ENCODE measurements around the gene MAP4K3.

The MAP4K3 gene

DNA sequence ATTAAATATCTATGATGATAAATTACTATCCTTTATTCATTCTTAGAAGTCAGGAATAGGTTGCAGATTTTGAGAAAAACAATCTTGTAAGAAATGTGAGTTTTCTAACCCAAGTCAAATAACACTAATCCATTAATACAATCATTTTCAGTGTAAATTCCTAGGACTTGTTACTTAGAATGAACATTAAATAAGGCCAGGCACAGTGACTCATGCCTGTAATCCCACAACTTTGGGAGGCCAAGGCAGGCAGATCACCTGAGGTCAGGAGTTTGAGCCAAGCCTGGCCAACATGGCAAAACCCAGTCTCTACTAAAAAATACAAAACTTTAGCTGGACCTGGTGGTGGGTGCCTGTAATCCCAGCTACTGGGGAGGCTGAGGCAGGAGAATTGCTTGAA lies 147.5 kb downstream of the MAP4K3 start:
- in situ Hi-C loops (cut with MboI; ENCODE audit: low sequenced_read_pairs, unreplicated experiment) = no loop called here
- no peak for DNase-seq (ENCODE audit: low spot score)
- TF ChIP-seq CTCF (IDR thresholded peaks at IDR 0.05; ENCODE audit: borderline replicate concordance, control extremely low read depth, extremely low read depth, insufficient read depth, missing control alignments) = no peak

- no peak for TF ChIP-seq CTCF (IDR thresholded peaks at IDR 0.05; ENCODE audit: borderline replicate concordance, control extremely low read depth, extremely low read depth, insufficient read depth, missing control alignments)
- in situ Hi-C loops (cut with MboI; ENCODE audit: low sequenced_read_pairs, unreplicated experiment) = no loop called here
- DNase-seq (ENCODE audit: low spot score) = no peak
Observed at GRCh38 chr2:39283561-39283960, 153.5 kb downstream of the MAP4K3 start.

DNA sequence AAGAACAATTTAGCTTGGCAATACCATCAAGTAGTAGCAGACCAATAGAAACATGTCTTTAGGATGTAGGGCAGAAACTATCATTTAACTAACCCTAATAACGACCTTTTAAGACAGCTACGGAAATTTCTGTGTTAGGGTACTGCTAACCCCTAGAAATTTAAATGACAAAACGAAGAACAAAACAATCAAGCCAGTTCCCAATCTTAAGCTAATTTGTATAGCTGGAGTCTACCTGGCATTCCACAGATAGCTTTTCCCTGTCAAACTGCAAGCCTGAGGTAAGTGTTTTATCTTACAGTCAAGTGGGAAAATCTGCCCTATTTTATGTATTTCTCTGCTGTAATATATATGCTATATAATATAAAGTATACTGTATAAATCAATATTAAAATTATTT lies 155.7 kb downstream of the MAP4K3 start:
- in situ Hi-C loops (cut with MboI; ENCODE audit: low sequenced_read_pairs, unreplicated experiment) = no loop called here
- DNase-seq (ENCODE audit: low spot score) = no peak
- TF ChIP-seq CTCF (IDR thresholded peaks at IDR 0.05; ENCODE audit: borderline replicate concordance, control extremely low read depth, extremely low read depth, insufficient read depth, missing control alignments) = no peak

DNA sequence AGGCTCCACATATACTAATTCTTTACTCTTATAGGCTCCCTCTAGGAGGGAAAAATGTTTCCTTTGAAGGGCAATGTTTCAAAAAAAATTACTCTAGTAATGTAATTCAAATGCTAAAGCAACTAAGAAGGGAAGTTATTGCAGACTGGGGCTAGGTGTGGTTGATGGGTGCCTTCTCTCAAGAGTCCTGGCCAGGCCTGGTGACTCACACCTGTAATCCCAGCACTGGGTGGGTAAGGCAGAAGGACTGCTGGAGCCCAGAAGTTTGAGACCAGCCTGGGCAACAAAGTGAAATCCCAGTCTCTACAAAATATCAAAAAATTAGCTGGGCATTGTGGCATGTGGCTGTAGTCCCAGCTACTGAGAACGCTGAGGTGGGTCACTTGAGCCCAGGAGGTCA lies 162.1 kb downstream of the MAP4K3 start:
- DNase-seq (ENCODE audit: low spot score) = no peak
- in situ Hi-C loops (cut with MboI; ENCODE audit: low sequenced_read_pairs, unreplicated experiment) = no loop called here
- no peak for TF ChIP-seq CTCF (IDR thresholded peaks at IDR 0.05; ENCODE audit: borderline replicate concordance, control extremely low read depth, extremely low read depth, insufficient read depth, missing control alignments)

DNA sequence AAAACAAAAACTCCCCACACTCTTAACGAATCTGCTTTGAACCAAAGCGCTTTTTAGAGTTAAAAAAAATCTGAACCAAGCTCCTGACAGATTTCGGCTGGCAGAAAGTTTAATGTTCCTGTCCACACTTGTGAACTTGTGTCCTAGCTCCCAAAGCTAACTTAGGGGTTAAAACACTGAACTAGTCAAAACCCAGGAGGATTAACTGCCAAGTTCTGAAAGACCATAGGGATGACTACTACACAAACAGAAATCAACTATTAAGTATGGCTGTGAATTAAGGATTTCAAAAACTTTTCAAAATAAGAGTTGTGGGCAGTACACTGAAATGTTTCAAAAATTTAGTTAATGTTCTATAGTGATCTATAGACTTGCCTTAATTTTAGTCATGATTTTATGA lies 167.1 kb downstream of the MAP4K3 start:
- TF ChIP-seq CTCF (IDR thresholded peaks at IDR 0.05; ENCODE audit: borderline replicate concordance, control extremely low read depth, extremely low read depth, insufficient read depth, missing control alignments) = no peak
- DNase-seq (ENCODE audit: low spot score) = no peak
- in situ Hi-C loops (cut with MboI; ENCODE audit: low sequenced_read_pairs, unreplicated experiment) = no loop called here

DNA sequence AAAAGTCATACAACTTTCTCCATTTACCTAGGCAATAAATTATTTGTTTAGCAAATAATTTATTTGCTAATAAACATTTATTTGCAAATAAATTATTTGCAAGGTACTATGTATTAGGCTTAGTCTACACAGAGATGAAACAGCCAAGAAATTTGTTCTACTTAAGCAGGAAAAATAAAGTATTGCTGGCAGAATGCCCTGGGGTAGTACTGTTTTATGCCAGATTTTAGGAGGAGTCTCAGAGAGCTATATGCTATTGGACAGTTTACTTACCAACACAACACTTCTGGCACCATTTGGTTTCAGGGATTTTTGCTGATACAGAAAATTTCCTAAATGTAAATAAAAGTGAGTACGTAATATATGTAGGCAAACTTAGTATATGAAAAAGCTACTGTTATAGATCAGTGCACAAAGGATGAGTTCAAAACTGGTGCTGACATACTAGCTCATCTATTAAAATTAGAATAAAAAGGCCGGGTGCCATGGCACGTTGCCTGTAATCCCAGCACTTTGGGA lies 170.1 kb downstream of the MAP4K3 start:
- TF ChIP-seq CTCF (IDR thresholded peaks at IDR 0.05; ENCODE audit: borderline replicate concordance, control extremely low read depth, extremely low read depth, insufficient read depth, missing control alignments) = no peak
- DNase-seq (ENCODE audit: low spot score) = no peak
- in situ Hi-C loops (cut with MboI; ENCODE audit: low sequenced_read_pairs, unreplicated experiment) = no loop called here
